GM12864 (cell line): ENCODE measurements around the gene MAP3K2.

Experiments
- DNase-seq: peaks from one replicate; pipeline ENCODE4 v3.0.0-alpha.2; 2011; ENCODE audit warnings: low read depth
- H3K4me3 ChIP-seq: 2 replicates; pipeline ENCODE4 v1.5.1; 2011; ENCODE audit warnings: mild to moderate bottlenecking, low read depth, low read length, control low read depth
- TF ChIP-seq, protein P1 (sequence below): IDR thresholded peaks from 2 replicates; pipeline ENCODE4 v1.5.1; 2011; ENCODE audit warnings: low read depth, mild to moderate bottlenecking, moderate library complexity, low read length, control low read depth, inconsistent platforms; ENCODE audit errors: missing control alignments

Gene MAP3K2

DNA sequence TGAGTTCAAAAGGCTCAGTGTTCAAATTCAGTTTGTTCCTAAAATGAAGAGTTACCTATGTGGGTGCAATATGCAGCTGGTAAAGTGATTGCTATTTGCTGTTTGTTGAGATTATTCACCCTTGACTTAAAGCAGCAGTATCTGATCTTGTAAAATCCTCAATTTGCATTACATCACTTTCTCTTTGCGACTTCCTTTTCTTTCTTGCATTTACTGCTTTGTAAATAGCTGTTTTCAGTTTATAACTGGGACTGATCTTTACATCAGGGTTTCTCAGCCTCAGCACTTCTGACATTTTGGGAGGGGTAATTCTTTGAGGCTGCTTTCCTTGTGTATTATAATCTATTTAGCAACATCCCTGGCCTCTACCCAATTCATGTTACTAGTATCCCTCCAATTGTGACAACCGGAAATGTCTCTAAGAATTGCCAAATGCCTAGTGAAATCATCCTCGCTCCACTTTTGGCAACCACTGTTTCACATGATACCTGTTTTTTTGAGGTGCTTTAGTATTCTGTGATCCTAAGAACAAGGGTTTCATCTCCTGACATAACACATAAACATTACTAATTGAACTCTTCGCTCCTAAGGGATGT is 81.7 kb downstream of the MAP3K2 start:
- no peak overlapping the region for H3K4me3 ChIP-seq
- TF ChIP-seq, protein P1, sequence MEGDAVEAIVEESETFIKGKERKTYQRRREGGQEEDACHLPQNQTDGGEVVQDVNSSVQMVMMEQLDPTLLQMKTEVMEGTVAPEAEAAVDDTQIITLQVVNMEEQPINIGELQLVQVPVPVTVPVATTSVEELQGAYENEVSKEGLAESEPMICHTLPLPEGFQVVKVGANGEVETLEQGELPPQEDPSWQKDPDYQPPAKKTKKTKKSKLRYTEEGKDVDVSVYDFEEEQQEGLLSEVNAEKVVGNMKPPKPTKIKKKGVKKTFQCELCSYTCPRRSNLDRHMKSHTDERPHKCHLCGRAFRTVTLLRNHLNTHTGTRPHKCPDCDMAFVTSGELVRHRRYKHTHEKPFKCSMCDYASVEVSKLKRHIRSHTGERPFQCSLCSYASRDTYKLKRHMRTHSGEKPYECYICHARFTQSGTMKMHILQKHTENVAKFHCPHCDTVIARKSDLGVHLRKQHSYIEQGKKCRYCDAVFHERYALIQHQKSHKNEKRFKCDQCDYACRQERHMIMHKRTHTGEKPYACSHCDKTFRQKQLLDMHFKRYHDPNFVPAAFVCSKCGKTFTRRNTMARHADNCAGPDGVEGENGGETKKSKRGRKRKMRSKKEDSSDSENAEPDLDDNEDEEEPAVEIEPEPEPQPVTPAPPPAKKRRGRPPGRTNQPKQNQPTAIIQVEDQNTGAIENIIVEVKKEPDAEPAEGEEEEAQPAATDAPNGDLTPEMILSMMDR, result no peak
- DNase-seq, result no peak

DNA sequence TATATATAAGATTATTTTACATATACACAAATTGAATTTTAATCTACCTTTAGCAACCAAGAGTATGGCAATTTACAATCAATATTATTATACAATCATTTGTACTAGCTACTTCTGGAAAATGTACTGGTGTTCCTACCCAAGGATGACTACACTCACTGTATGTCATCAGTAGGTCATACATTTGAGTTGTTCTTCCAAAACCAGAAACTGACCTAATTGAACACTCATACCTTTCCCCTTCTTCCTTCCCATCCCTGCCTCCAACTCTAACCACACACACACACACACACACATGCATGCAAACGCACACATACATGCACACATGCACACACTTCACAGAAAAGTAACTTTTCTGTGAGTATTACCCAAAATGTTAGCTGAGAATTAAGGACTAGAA is 85.6 kb downstream of the MAP3K2 start:
- no peak for DNase-seq
- H3K4me3 ChIP-seq, result no peak overlapping the region
- TF ChIP-seq, protein P1, result no peak

DNA sequence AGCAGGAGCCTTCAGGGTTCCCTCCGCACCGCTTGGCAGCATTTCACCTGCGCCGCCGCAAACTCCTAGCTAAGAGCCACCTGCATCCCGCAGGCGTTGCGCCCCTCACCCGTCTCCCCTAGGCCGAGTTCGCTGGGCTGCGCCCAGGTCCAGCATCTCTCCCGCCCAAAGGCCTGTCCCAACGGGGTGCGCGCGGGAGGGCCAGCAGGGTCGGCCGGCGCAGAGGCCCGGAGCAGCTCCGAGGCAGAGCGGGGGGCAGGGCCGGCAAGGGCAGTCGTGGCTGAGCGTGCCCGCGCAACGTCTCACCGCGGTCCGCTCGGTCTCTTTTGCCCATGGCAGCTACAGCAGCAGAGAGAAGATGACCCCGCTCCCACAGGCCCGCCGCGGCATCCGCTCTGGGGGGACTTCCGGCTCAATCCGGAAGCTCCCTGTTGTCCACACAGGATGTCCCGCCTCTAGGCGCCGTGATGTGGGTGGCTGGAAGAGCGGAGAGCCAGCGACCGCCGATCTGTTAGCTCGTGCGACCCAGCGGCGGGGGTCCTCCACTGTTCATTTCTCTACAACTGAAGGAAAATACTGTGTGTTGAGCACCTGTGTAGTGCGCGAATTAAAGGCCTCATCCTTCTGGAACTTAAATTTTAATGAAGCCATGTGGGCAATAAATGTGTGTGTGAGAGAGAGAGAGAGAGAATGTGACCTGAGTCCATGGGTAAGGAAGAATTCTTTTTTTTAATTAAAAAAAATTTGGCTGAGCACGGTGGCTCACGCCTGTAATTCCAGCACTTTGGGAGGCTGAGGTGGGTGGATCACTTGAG is 93.8 kb downstream of the MAP3K2 start, which contains the start of gene ERCC3:
ERCC3 (minus strand) TSS at position 397 of the 815 bp plus-strand sequence; CDS start at position 334, 63 bp downstream.
- peak; percentile 62 for DNase-seq
- TF ChIP-seq, protein P1, result no peak

DNA sequence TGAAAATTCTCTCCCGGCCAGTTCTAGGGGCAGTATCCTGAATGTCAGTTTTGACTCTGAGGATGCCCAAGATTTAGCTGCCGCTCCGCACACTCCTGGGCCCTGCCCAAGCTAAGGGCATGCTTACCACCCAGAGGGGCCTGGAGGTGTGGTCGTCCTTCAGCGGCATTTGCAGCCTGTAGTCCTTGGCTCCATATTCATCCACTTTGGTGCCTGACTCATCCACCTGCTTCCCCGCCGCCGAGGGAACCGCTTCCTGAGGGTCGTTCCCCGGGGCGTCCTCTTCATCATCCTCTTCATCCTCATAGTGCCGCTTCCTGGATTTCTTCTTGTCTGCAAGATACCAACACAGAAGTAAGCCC is 94.4 kb downstream of the MAP3K2 start:
- TF ChIP-seq, protein P1, result no peak
- no peak for DNase-seq
- peak overlapping the region; percentile 91 for H3K4me3 ChIP-seq

More for the DNA sequence above, 93.8 kb downstream of the MAP3K2 start, which contains the start of gene ERCC3:
- peak within 1 kb of the TSS; percentile 91 for H3K4me3 ChIP-seq

DNA sequence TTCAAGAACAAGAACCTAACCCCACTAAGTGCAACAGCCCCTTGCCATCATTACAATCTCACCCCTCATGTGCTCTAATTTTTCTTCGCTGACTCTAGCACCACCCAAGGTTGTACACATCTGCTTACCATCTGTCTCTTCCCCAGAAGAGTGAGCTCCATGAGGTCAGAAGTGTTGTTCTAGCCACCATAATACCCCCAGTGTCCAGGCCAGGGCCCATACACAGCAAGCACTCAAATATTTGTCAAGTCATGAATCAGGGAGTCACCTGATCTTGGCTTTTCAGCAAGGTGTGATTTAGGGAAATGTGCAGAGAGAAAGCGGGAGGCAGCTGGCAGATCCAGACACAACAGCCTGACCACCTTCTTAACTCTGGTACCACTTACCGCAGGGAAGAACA is 99.5 kb downstream of the MAP3K2 start:
- no peak for DNase-seq
- TF ChIP-seq, protein P1, result no peak
- H3K4me3 ChIP-seq, result no peak overlapping the region

DNA sequence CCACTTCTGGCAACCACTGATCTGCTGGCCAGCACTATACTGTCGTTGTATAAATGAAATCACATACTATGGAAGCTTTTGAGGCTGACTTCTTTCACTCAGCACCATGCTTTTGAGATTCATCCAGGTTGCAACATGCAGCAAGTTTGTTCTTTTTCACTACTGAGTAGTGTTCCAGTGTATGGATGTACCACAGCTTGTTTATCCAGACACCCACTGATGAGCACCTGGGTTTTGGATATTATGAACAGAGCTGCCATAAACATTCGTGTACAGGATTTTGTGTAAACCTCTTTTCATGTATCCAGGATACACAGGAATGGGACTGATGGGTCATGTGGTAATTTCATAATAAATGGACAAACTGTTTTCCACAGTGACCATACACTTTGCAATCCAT is 104.5 kb downstream of the MAP3K2 start:
- TF ChIP-seq, protein P1, result no peak
- no peak overlapping the region for H3K4me3 ChIP-seq
- DNase-seq, result no peak
